ENCODE results near the gene PLCD4.

PLCD4 gene

DNA sequence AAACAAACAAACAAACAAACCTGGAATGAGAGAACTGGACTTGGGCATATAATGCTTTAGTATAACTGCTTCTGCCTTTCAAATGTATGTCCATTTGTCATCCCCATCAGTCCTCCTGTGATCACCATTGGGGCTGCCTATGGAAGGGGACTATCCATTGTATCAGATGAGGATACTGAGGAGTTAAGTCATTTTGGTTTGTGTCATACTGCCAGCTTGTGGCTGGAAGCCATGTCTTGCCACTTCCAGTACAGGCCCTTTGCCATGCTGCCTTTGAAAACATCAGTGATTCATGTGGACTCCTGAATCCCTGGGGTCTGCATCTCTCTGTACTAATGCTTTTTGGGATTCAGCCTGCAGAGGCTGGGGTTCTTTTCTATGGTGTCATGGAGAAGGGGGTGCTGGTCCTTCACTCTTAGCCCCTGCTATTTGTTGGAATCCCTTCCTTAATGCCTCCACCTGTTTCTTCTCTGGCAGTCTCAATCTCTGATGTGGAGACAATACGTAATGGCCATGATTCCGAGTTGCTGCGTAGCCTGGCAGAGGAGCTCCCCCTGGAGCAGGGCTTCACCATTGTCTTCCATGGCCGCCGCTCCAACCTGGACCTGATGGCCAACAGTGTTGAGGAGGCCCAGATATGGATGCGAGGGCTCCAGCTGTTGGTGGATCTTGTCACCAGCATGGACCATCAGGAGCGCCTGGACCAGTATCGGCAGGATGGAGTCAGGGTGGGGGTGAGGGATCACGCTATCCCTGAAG is 10.6 kb downstream of the PLCD4 start:
- FAIRE-seq (no peak), DNase-seq (ENCODE audit: insufficient read length, low spot score) (no peak)

DNA sequence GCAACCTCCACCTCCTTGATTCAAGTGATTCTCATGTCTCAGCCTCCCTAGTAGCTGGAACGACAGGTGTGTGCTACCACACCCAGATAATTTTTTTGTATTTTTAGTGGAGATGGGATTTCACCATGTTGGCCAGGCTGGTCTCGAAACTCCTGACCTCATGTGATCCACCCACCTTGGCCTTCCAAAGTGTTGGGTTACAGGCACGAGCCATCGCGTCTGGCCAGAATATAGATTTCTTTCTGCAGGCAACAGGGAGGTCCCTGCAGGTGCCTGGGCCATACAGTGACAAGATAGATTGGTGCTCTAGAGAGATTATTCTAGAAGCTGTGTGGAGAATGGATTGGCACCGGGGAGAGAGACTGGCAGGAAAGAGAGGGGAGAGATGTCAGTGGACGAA is 13.3 kb downstream of the PLCD4 start:
- no peak for FAIRE-seq

DNA sequence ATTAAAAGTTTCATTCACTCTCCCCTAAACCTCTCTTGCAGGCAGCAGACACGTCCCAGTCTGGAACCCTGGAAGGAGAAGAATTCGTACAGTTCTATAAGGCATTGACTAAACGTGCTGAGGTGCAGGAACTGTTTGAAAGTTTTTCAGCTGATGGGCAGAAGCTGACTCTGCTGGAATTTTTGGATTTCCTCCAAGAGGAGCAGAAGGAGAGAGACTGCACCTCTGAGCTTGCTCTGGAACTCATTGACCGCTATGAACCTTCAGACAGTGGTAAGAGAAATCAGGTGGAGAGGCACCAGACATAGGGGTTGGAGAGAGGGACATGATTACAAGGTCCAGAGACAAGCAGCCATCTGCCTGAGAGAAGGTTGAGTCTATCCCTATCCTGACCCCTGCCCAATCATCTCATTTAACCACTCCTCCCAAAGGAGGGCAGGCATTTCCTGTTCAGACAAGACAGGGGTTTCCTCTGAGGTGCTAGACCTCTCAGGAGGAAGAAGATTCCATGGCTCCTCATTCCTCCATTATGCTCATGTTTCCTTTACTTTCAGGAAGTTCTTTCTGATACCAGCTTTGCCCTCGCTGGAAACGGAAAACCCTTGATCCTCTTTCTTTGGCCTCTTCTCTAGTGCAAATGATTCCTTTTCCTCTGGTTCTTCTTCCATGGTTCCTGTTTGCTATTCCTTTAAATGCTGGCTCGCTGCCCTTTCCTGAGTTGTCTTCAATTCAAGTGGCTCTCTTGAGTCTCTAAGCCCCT is 15.1 kb downstream of the PLCD4 start:
- no peak for FAIRE-seq

More for the DNA sequence above, 13.3 kb downstream of the PLCD4 start:
- no peak for DNase-seq (ENCODE audit: insufficient read length, low spot score)

DNA sequence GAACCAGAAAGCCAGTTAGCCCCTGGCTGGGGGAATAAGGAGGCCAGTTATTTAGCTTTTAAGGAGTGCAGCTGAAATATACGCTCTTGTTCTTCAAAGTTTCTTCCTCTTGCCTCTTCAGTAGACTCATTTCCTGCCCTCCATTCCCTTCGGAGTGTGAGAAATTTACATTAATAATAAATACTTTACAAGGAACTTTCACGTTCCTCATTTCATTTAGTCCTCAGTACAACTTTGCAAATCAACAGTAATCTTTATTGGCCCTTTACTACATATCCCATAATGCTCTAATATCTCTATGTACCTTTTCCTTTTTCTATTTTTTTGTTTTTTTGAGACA is 15.6 kb downstream of the PLCD4 start:
- DNase-seq (ENCODE audit: insufficient read length, low spot score) = no peak
- FAIRE-seq = no peak

More for the DNA sequence above, 15.1 kb downstream of the PLCD4 start:
- no peak for DNase-seq (ENCODE audit: insufficient read length, low spot score)

DNA sequence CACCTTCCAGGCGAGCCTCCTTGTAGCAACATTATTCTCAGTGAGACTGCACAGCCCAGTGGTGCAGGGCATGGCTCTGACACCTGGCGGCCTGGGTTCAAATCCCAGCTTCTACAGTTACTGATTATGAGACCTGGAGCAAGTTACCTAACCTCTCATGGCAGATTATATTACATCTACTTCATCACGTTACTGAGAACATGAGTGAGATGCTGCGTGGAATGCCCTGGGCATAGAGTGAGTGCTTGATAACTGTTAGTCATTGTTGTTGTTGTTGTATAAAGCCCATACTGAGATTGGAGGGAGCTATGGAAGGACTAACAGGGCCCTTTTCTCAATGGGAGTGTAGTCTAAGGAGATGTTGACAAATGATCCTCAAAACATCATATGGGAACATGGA is 18.7 kb downstream of the PLCD4 start:
- no peak for FAIRE-seq

DNA sequence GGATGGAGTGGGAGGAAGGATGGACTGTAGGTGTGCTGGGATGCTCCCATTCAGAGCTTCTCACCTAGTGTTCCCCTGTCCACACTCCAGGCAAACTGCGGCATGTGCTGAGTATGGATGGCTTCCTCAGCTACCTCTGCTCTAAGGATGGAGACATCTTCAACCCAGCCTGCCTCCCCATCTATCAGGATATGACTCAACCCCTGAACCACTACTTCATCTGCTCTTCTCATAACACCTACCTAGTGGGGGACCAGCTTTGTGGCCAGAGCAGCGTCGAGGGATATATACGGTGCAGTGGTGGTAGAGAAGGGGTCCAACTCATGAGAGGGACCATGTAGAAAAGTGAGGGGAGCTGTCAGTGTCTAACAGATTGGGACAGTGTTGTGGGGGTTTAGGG is 20.2 kb downstream of the PLCD4 start:
- FAIRE-seq = no peak
- no peak for DNase-seq (ENCODE audit: insufficient read length, low spot score)

More for the DNA sequence above, 18.7 kb downstream of the PLCD4 start:
- DNase-seq (ENCODE audit: insufficient read length, low spot score) = no peak

DNA sequence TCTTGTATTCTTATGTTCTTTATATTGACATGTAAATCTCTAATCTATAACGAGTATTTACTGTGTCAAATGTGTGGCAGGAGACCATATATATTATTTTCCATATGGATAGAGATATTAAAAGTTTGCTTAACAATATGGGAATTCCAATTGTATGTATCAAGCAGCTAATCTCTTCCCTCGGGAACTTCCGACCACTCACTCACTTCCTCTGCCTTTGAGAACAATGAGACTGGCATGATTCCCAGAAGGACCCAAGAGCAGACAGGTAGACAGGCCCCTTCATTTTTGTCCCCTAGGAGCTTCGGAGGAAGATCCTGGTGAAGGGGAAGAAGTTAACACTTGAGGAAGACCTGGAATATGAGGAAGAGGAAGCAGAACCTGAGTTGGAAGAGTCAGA is 24.1 kb downstream of the PLCD4 start:
- FAIRE-seq (no peak), DNase-seq (ENCODE audit: insufficient read length, low spot score) (no peak)

DNA sequence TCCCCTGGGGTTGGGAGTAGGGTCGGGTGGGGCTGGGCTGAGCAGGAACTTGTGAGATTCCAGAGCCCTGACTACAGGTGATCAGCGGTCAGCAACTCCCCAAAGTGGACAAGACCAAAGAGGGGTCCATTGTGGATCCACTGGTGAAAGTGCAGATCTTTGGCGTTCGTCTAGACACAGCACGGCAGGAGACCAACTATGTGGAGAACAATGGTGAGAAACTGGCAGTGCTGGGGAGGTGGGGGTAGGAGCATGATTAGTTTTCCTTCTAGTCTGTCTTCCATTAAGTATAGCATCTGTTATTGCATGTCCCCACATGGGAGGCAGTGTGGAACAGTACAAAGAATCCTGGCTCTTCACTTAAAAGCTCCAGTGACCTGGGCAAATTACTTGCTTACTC is 28.0 kb downstream of the PLCD4 start:
- DNase-seq (ENCODE audit: insufficient read length, low spot score) (no peak), FAIRE-seq (no peak)

DNA sequence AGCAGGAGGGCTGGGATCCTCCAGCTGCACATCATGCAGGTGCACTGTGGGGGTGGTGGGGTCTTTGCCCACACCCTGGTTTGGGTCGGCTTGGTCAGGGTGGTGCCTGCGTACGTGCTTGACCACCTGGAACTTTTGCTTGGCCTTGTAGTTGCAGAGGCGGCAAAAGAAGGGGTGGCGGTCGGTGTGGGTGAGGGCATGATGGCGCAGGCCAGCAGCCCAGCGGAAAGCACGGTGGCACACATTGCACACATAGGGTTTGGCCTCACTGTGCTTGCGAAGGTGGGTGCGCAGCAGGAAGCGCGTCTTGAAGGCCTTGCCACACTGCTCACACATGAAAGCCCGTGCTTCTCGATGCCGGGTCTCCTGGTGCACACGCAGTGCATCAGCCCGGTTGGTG is 30.7 kb downstream of the PLCD4 start:
- FAIRE-seq (no peak), DNase-seq (ENCODE audit: insufficient read length, low spot score) (no peak)

DNA sequence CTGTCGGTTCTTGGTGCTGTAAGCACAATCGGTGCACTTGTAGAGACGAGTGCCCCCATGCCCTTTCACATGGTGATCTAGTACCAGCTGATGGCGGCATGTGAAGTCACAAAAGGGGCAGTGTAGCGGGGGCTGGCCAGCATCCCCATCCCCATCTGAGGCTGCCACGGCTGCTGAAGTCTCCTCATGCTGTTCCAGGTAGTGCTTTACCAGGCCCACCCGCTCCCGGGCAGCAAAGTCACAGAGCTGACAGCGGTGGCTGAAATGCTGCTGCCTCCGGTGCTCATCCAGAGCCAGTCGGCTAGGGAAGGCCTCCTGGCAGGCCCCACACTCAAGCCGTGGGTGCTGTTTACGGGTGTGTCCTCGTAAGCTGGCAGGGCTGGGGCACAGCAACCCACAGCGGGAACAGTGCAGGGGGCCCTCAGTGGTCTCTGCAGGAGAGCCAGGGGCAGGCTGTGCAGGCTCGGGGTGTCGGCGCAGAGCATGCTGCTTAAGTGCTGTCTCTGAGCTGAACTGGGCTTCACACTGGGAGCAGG is 34.5 kb downstream of the PLCD4 start:
- DNase-seq (ENCODE audit: insufficient read length, low spot score) = no peak
- FAIRE-seq = no peak

DNA sequence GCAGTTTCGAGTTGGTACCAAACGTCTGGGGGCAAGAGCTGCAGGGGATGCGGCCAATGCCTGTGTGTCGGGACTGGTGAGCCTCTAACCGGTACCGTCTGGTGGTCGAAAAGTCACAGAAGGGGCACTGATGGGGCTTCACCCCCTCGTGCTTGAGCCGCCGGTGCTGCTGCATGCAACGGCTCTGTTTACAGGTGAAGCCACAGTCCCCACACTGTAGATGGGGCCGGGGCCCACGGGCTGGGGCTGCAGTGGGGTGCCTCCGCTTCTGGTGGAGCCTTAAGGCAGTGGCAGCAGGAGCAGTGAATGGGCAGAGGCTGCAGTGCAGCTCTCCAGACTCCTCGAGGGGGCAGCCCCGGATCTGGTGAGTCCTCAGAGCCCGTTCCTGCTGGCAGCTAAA is 35.1 kb downstream of the PLCD4 start:
- DNase-seq (ENCODE audit: insufficient read length, low spot score) = no peak
- FAIRE-seq = no peak

DNA sequence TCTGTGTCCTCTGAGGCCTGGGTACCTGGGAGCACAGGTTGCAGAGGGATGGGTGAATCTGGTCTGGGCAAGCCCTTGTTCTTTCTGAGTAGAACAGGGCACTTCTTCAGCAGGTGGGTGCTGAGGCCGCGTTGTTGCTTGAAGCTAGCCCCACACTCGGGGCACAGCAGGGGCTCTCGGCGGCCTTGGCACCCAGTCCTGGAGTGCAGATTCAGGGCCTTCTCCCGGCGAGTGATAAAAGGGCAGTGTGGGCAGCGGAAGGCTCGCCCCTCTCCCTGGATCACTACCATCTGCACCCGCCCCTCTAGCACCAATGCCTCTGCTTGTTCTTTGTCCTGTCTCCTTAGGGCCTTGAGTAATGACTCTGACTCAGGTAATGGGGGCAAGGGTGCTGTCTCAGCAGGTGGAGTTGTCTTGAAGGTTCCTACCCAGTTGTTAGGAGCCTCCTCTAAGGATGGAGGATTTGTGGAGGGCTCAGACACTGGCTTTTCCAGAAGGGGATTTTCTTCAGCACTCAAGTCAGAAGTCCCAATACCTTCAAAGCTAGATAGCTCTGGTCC is 36.1 kb downstream of the PLCD4 start:
- no peak for DNase-seq (ENCODE audit: insufficient read length, low spot score)
- FAIRE-seq = no peak

DNA sequence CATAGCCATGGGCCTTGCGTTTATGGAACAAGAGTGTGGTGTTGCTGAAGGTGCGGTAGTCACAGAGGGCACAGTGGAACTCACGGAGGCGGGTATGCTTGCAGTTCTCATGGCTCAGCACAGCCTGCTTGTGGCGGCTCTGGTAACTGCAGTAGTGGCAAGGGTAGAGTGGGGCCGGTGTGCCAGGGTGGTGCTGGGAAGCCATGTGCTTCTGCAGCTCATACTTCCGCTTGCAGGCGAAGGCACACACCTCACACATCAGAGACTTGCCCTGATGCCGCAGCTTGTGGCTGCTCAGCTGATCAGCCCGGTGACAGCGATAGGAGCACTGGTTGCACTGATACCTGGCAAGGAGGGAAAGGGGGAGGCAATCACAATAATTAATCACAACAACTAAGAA is 37.0 kb downstream of the PLCD4 start:
- DNase-seq (ENCODE audit: insufficient read length, low spot score) (no peak), FAIRE-seq (no peak)

DNA sequence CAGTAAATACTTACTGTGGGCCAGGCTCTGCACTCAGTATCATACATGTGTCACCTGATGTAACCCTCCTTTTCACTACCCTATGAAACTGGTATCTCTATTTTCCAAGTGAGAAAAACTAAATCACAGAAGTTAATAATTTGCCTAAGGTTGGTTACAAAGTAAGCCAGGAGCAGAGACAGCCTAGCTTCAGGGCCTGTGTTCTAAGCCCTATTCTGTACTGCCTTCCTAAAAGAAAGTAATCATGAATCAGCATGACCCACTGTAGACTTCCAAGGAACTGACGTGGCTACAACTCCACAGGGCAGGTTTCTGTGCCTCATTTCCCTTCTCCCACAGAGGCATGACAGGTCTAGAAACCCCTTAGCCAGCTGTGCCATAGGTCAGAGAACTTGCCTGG is 37.4 kb downstream of the PLCD4 start:
- FAIRE-seq (peak; percentile 23), DNase-seq (ENCODE audit: insufficient read length, low spot score) (no peak)

DNA sequence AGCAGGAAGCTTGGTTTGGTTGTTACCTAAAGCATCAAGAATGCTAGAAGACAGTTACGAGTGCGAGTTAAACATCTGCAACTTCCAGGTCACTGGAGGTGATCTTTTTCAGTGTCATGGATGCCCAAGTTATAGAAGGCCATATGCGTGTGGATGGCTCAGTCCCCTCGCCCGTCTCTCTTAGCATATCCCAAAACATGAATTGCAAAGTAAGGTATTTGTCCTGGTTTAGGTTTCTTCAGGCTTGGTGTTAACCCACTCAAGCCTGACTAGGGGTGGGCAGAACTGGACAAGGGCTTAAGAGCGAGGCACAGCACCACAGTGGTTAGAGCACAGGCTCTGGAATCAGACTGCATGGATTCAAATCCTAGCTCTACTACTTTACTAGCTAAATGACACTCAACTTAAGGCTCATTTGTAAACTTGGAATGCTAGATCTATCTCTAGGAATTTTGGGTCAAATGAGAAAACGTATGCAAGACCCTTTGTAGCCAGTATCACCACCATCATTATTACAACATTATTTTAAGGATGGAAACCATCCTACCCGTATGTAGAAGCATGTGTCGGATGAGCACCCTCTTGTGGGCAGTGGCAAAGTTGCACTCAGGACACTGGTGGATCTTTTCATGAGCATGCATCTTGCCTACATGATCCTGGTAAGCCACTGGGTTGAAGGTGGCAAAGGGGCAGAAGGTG is 40.5 kb downstream of the PLCD4 start:
- FAIRE-seq (peak; percentile 88), DNase-seq (ENCODE audit: insufficient read length, low spot score) (peak; percentile 30)

DNA sequence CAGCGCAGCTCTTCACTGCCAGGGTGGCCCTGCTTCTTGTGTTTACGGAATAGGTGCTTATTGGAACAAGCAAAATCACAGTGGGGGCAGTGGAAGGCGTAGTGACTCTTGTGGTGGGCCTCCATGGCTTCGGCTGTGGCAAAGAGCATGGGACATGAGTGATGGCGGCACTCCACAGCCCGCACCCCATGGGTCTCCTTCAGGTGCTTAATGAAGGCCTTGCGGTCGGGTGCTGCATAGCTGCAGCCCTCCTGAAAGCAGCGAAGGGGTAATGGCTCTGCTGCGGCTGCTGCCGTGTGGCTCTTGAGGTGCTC is 41.0 kb downstream of the PLCD4 start:
- FAIRE-seq = no peak
- no peak for DNase-seq (ENCODE audit: insufficient read length, low spot score)

DNA sequence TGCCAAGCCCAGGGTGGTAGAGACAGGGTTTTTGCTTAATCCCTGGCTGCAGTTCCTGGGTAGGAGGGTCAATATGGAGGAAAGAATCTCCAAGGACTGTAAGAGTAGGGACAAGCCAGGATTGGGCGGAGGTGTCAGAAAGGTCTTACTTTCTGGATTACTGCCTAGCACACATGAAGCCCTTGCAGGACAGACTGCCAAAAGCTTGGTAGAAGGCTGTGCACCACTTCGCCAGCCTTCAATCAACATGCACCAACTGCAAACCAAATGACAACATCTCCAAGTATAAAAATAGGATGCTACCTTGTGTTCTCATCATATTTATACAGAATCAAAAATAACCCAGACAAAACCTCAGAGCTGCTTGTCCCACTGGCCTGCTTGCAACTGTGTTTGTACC is 48.1 kb downstream of the PLCD4 start:
- no peak for FAIRE-seq
- DNase-seq (ENCODE audit: insufficient read length, low spot score) = no peak

DNA sequence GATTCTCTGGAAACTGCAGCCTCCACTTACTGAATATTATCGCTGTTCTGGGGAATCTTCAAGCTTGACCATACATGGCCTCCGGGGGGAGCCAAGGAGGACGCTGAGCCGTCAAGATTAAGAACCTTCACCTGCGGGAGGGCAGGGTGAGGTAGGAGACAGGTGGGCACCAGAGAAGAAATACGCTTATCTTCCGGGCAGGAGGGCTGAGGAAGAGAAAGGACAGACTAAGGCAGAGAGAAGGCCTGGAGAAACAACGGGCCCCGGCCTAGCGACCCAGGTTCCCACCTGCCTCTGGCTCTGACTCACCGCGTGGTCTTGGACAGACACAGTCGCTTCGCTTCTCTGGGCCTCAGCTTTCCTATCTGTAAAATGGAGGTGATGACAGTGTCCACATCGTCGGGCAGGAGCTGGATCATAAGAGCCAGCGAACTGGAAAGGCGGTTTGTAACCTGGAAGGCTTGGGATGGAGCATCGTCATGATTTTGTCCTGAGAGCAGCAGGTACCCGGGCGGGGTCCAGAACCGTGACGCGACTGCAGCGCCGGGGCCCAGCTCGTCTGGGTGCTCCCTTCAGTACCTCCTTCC is 51.1 kb downstream of the PLCD4 start:
- peak; percentile 97 for FAIRE-seq
- peak; percentile 54 for DNase-seq (ENCODE audit: insufficient read length, low spot score)

DNA sequence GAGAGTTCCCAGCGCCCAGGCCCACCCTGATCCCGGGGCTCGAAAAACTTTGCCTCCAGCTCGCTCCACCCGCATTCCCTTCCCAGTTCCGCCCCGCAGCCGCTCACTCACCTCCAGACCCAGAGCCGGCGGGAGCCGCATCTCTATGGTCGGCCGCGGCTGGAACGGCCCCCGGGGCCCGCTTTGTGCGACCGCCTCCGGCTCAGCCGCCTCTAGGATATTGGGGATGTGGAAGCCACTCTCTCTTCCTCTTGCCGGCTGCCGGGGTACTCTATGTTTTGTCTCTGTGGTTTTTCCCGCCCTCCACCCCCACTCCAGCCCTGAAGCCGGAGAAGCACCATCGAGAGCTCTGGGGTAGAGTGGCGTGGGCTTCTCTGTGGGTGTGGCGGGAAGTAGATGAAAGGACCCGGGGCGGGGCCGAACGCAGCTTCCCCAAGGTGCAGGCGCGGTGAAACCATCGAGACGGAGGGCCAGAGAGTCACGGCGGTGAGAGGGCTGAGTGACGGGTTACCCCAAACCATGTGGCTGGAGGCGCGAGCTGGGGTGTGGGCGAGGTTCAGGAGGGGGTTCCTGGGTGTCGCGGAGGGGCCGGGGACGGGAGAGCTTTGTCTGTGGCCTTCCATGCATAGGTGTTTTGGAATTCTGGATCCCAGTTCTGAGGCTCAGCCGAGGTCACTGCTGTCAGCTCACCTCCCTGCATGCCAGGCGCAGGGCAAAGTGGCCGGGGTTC is 51.7 kb downstream of the PLCD4 start, which contains the start of the genes BCS1L and ZNF142:
Gene BCS1L, plus strand, starts transcription at position 426 of the 730 bp plus-strand sequence. CDS start 1,305 bp downstream, outside the sequence.
Gene ZNF142, minus strand, starts transcription at position 366 of the 730 bp plus-strand sequence. CDS start 3,194 bp downstream, outside the sequence.
- FAIRE-seq (peak; percentile 96), DNase-seq (ENCODE audit: insufficient read length, low spot score) (peak; percentile 92)

DNA sequence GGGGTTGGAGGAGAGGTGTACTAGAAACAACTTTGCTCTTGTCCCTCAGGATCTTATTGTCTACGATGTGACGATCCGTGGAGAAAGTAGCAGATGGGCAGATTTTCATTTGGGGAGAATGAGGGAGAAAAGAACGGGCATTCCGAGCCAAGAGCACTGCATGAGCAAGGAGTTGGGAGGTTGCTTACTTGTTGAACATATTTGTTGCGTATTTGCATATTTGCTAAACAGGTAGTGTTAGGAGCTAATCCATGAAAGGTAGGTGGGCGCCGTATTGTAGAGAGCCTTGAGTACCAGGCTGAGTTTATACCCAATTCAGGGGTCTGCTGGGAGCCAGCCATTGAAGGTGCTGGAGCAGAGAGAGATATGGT is 52.3 kb downstream of the PLCD4 start:
- FAIRE-seq = peak; percentile 57
- DNase-seq (ENCODE audit: insufficient read length, low spot score) = no peak
